Ovary (tissue), 3 donors: ENCODE results near the gene PCDH20.

Experiments
- CTCF ChIP-seq, 3 donors: fragments of 450-650 bp in 2 of 3; fragments of 200-600 bp in 1 of 3; IDR thresholded peaks; one replicate each; pipeline versions ENCODE4 v1.5.1 to v1.8.0; 2016 to 2022; ENCODE audit warnings: antibody characterized with exemption in 3 of 3, mild to moderate bottlenecking in 1 of 3
- POLR2A ChIP-seq: fragments of 450-650 bp; IDR thresholded peaks from one replicate; pipeline ENCODE4 v1.6.1; 2017; ENCODE audit warnings: antibody characterized with exemption, mild to moderate bottlenecking, moderate library complexity
- donor health status: DM: no; HTN: no; CAD: no.

- TF ChIP-seq CTCF (IDR thresholded peaks at IDR 0.05) = no peak
- TF ChIP-seq POLR2A = no peak
Observed at GRCh38 chr13:61362522-61362921, 53.1 kb downstream of the PCDH20 start.
